ENCODE results near the gene ZNF467. TPM values are rescaled to one million over a fixed set of nuclear protein-coding genes. Genes with fewer than 3 reads are reported as not detected.

ZNF467 gene
- total RNA-seq, 2 donors from 2014 or later = 7.9 to 10.4 TPM

GRCh38 chr7:149790754-149791360, 17.5 kb upstream of the ZNF467 start:
- ATAC-seq (no peak), DNase-seq (no peak)
- intact Hi-C loops (cut with DNase I) = no loop called here

- intact Hi-C loops (cut with DNase I) = no loop called here
- ATAC-seq = peak in 1 of 2 donors; percentile 52
- DNase-seq = peak; percentile 63
Measured at GRCh38 chr7:149790146-149790548, 16.8 kb upstream of the ZNF467 start.

GRCh38 chr7:149789101-149789500, 15.7 kb upstream of the ZNF467 start:
- DNase-seq (no peak), ATAC-seq (no peak)
- intact Hi-C loops (cut with DNase I) = no loop called here

GRCh38 chr7:149788300-149788851, 15.0 kb upstream of the ZNF467 start:
- intact Hi-C loops (cut with DNase I) = no loop called here
- DNase-seq (no peak), ATAC-seq (no peak)

- DNase-seq (peak; percentile 48), ATAC-seq (peak in 1 of 2 donors; percentile 57)
- intact Hi-C loops (cut with DNase I) = no loop called here
Measured at GRCh38 chr7:149787428-149788299, 14.3 kb upstream of the ZNF467 start.

GRCh38 chr7:149785983-149786382, 12.6 kb upstream of the ZNF467 start:
- intact Hi-C loops (cut with DNase I) = no loop called here
- DNase-seq (no peak), ATAC-seq (no peak)

GRCh38 chr7:149785402-149785801, 12.0 kb upstream of the ZNF467 start:
- intact Hi-C loops (cut with DNase I) = no loop called here
- DNase-seq = no peak
- ATAC-seq = no peak

- no peak for ATAC-seq
- intact Hi-C loops (cut with DNase I) = no loop called here
- DNase-seq = no peak
Measured at GRCh38 chr7:149784251-149784608, 10.8 kb upstream of the ZNF467 start.

- no peak for DNase-seq
- intact Hi-C loops (cut with DNase I) = no loop called here
- ATAC-seq = no peak
Measured at GRCh38 chr7:149783386-149784250, 10.2 kb upstream of the ZNF467 start.

GRCh38 chr7:149782682-149783345, 9.4 kb upstream of the ZNF467 start:
- ATAC-seq (no peak), DNase-seq (no peak)
- intact Hi-C loops (cut with DNase I) = no loop called here

GRCh38 chr7:149781921-149782320, 8.5 kb upstream of the ZNF467 start:
- no peak for DNase-seq
- intact Hi-C loops (cut with DNase I) = no loop called here

GRCh38 chr7:149780636-149781419, 7.4 kb upstream of the ZNF467 start:
- no peak for ATAC-seq
- no peak for DNase-seq
- intact Hi-C loops (cut with DNase I) = no loop called here

More at GRCh38 chr7:149781921-149782320, 8.5 kb upstream of the ZNF467 start:
- ATAC-seq = no peak

- intact Hi-C loops (cut with DNase I) = no loop called here
- DNase-seq = no peak
Measured at GRCh38 chr7:149780056-149780455, 6.7 kb upstream of the ZNF467 start.

GRCh38 chr7:149779502-149779805, 6.1 kb upstream of the ZNF467 start:
- ATAC-seq = no peak
- DNase-seq = no peak
- intact Hi-C loops (cut with DNase I) = no loop called here

More at GRCh38 chr7:149780056-149780455, 6.7 kb upstream of the ZNF467 start:
- ATAC-seq = no peak

- ATAC-seq = no peak
- DNase-seq = no peak
- intact Hi-C loops (cut with DNase I) = no loop called here
Measured at GRCh38 chr7:149778696-149779501, 5.5 kb upstream of the ZNF467 start.

- intact Hi-C loops (cut with DNase I) = no loop called here
- DNase-seq = no peak
- ATAC-seq = no peak
Measured at GRCh38 chr7:149778327-149778637, 4.9 kb upstream of the ZNF467 start.

GRCh38 chr7:149777551-149778326, 4.4 kb upstream of the ZNF467 start:
- DNase-seq (no peak), ATAC-seq (no peak)
- intact Hi-C loops (cut with DNase I) = no loop called here
